Caco-2 (cell line): Measurements from ENCODE around the gene SMIM24. TPM values are rescaled to one million over a fixed set of nuclear protein-coding genes. Genes with fewer than 3 reads are reported as not detected.

Experiments
- BruUV-seq: library from RNA; stranded (reverse); fragments of 400-500 nt; replicated peaks from 2 replicates; lab custom pipeline; 2021; lab: Mats Ljungman, UMichigan
- CTCF ChIA-PET: fragments of 300-600 bp; sonication (Branson Sonifier 250); formaldehyde crosslinking; loops from one replicate; lab custom pipeline; 2022; ENCODE audit warnings: antibody characterized with exemption; lab: Charles Lee
- POLR2A ChIA-PET: fragments of 300-600 bp; sonication (Branson Sonifier 250); formaldehyde crosslinking; loops from one replicate; lab custom pipeline; 2022; ENCODE audit warnings: antibody characterized with exemption; lab: Charles Lee
- DNase-seq, 2 experiments: peaks; one replicate each; pipeline versions ENCODE4 v3.0.0 to v3.0.0-alpha.2; 2020 to 2022
- H3K27me3 ChIP-seq: replicated peaks from 2 replicates; pipeline ENCODE4 v1.6.0; 2011; ENCODE audit warnings: low read length; ENCODE audit not compliant: control insufficient read depth, insufficient read depth
- H3K36me3 ChIP-seq: 2 replicates; pipeline ENCODE4 v1.5.1; 2011; ENCODE audit warnings: low read length; ENCODE audit not compliant: control insufficient read depth, insufficient read depth
- H3K4me1 ChIP-seq: fragments of 250-450 bp; sonication (Bioruptor Pico); 2 replicates; pipeline ENCODE4 v1.5.1; 2020; ENCODE audit warnings: mild to moderate bottlenecking
- H3K4me3 ChIP-seq: 2 replicates; pipeline ENCODE4 v1.5.1; 2011; ENCODE audit warnings: low read depth, mild to moderate bottlenecking, control low read depth, low read length
- H3K9me3 ChIP-seq: fragments of 250-450 bp; sonication (Bioruptor Pico); 2 replicates; pipeline ENCODE4 v1.5.1; 2020; ENCODE audit warnings: mild to moderate bottlenecking, moderate library complexity
- H3K27ac Mint-ChIP-seq: one replicate; pipeline ENCODE4 v1.8.0; 2022; ENCODE audit warnings: mixed read lengths; ENCODE audit not compliant: unreplicated experiment
- H3K27me3 Mint-ChIP-seq: one replicate; pipeline ENCODE4 v1.8.0; 2022; ENCODE audit warnings: mixed read lengths; ENCODE audit not compliant: insufficient read depth, unreplicated experiment
- H3K36me3 Mint-ChIP-seq: one replicate; pipeline ENCODE4 v1.8.0; 2022; ENCODE audit warnings: mild to moderate bottlenecking, mixed read lengths; ENCODE audit not compliant: insufficient read depth, unreplicated experiment
- H3K4me1 Mint-ChIP-seq: one replicate; pipeline ENCODE4 v1.8.0; 2022; ENCODE audit warnings: low read depth, mixed read lengths; ENCODE audit not compliant: unreplicated experiment
- H3K4me3 Mint-ChIP-seq: one replicate; pipeline ENCODE4 v1.8.0; 2022; ENCODE audit warnings: mild to moderate bottlenecking, moderate library complexity, mixed read lengths; ENCODE audit not compliant: unreplicated experiment
- H3K9me3 Mint-ChIP-seq: one replicate; pipeline ENCODE4 v1.8.0; 2022; ENCODE audit warnings: mixed read lengths; ENCODE audit not compliant: unreplicated experiment
- intact Hi-C: fragments of 100-400 bp; cut with micrococcal nuclease; formaldehyde crosslinking; loops from one replicate; pipeline ENCODE4 v1.10.0; 2022; ENCODE audit not compliant: unreplicated experiment
- total RNA-seq: library from RNA; stranded (reverse); gene quantifications from 2 replicates; pipeline ENCODE4 v1.2.3, GENCODE V29; 2022
- TF ChIP-seq, protein P1 (sequence below), 2 experiments: fragments of 200-600 bp in 1 of 2; IDR thresholded peaks; 1 replicate in 1 of 2; 2 replicates in 1 of 2; pipeline versions ENCODE4 v1.5.1 to v1.8.0; 2011 to 2022; ENCODE audit warnings: antibody characterized with exemption in 1 of 2, control low read depth in 1 of 2, inconsistent platforms in 1 of 2, low read depth in 1 of 2, low read length in 1 of 2, mild to moderate bottlenecking in 1 of 2, moderate library complexity in 1 of 2; ENCODE audit not compliant: insufficient read depth in 1 of 2, severe bottlenecking in 1 of 2, unreplicated experiment in 1 of 2

SMIM24 gene
- total RNA-seq, 1 experiment from 2014 or later = 1.7 TPM

GRCh38 chr19:3467437-3468198 lies 12.7 kb downstream of the SMIM24 start:
- no peak for DNase-seq
- no peak overlapping the region for H3K4me3 Mint-ChIP-seq
- no peaks in the 10 kb centered on the region for H3K27me3 ChIP-seq
- peaks cover 5% of the 10 kb centered on the region for H3K4me1 ChIP-seq
- H3K4me3 ChIP-seq = no peak overlapping the region
- POLR2A ChIA-PET = no interaction called here
- H3K9me3 Mint-ChIP-seq = no peaks in the 10 kb centered on the region
- no peaks in the 10 kb centered on the region for H3K27me3 Mint-ChIP-seq
- no peaks in the 10 kb centered on the region for H3K9me3 ChIP-seq
- peaks cover 3% of the 10 kb centered on the region for H3K36me3 Mint-ChIP-seq
- BruUV-seq = no TSS peak
- TF ChIP-seq, protein P1, sequence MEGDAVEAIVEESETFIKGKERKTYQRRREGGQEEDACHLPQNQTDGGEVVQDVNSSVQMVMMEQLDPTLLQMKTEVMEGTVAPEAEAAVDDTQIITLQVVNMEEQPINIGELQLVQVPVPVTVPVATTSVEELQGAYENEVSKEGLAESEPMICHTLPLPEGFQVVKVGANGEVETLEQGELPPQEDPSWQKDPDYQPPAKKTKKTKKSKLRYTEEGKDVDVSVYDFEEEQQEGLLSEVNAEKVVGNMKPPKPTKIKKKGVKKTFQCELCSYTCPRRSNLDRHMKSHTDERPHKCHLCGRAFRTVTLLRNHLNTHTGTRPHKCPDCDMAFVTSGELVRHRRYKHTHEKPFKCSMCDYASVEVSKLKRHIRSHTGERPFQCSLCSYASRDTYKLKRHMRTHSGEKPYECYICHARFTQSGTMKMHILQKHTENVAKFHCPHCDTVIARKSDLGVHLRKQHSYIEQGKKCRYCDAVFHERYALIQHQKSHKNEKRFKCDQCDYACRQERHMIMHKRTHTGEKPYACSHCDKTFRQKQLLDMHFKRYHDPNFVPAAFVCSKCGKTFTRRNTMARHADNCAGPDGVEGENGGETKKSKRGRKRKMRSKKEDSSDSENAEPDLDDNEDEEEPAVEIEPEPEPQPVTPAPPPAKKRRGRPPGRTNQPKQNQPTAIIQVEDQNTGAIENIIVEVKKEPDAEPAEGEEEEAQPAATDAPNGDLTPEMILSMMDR (IDR thresholded peaks at IDR 0.05; ENCODE audit: insufficient read depth in 1 of 2, low read depth in 1 of 2, low read length in 1 of 2, severe bottlenecking in 1 of 2, unreplicated experiment in 1 of 2) = no peak
- intact Hi-C loops = no loop called here
- CTCF ChIA-PET = no interaction called here
- H3K36me3 ChIP-seq = no peaks in the 10 kb centered on the region
- no peak overlapping the region for H3K27ac Mint-ChIP-seq
- H3K4me1 Mint-ChIP-seq = no peaks in the 10 kb centered on the region

GRCh38 chr19:3466635-3467034 lies 13.7 kb downstream of the SMIM24 start:
- Histone ChIP-seq H3K9me3 (no peaks in the 10 kb centered on the region), H3K4me3 (no peak overlapping the region), H3K36me3 (no peaks in the 10 kb centered on the region), H3K27me3 (no peaks in the 10 kb centered on the region), H3K4me1 (no peaks in the 10 kb centered on the region)
- no TSS peak for BruUV-seq
- Mint-ChIP-seq H3K9me3 (no peaks in the 10 kb centered on the region), H3K36me3 (peaks cover 5% of the 10 kb centered on the region), H3K4me1 (no peaks in the 10 kb centered on the region), H3K27ac (no peak overlapping the region), H3K27me3 (no peaks in the 10 kb centered on the region), H3K4me3 (no peak overlapping the region)
- ChIA-PET POLR2A (no interaction called here), CTCF (no interaction called here)
- TF ChIP-seq, protein P1 (IDR thresholded peaks at IDR 0.05; ENCODE audit: insufficient read depth in 1 of 2, low read depth in 1 of 2, low read length in 1 of 2, severe bottlenecking in 1 of 2, unreplicated experiment in 1 of 2) = no peak
- intact Hi-C loops = no loop called here
- DNase-seq = no peak

DNA sequence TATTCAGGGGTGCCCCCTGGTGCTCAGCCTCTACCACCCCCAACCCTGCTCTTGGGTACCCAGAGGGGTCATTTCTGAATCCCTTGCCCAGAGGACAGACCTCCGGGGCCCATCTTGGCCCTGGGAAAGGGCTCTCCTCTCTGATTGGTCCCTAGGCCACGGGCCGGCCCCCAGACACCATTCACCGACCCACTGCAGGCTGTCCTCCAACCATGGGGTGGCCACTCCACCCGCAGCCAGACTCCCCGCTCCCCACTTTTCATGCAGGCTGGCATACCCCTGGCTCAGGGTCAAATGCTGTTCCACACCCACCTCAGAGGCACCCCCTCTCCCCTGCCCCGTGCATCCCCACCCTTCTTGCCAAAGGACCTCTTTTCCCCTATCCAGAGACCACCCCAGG lies 14.8 kb downstream of the SMIM24 start:
- Mint-ChIP-seq H3K36me3 (peaks cover 5% of the 10 kb centered on the region), H3K4me1 (no peaks in the 10 kb centered on the region), H3K9me3 (no peaks in the 10 kb centered on the region), H3K27me3 (no peaks in the 10 kb centered on the region), H3K4me3 (no peak overlapping the region), H3K27ac (no peak overlapping the region)
- no peaks in the 10 kb centered on the region for H3K9me3 ChIP-seq
- H3K4me3 ChIP-seq = no peak overlapping the region
- intact Hi-C loops = no loop called here
- ChIA-PET POLR2A (no interaction called here), CTCF (no interaction called here)
- no peaks in the 10 kb centered on the region for H3K4me1 ChIP-seq
- H3K36me3 ChIP-seq = no peaks in the 10 kb centered on the region
- TF ChIP-seq, protein P1 (IDR thresholded peaks at IDR 0.05; ENCODE audit: insufficient read depth in 1 of 2, low read depth in 1 of 2, low read length in 1 of 2, severe bottlenecking in 1 of 2, unreplicated experiment in 1 of 2) = no peak
- no peaks in the 10 kb centered on the region for H3K27me3 ChIP-seq
- no TSS peak for BruUV-seq
- no peak for DNase-seq
